ENCODE measurements around the gene CENPU. TPM values are rescaled to one million over a fixed set of nuclear protein-coding genes. Genes with fewer than 3 reads are reported as not detected.
A peak's percentile ranks its signal among the peaks of the same experiment; 100 is the strongest.

CENPU gene
- total and polyA plus RNA-seq, 2 of the 13 experiments (the other 11 are each of a cell fraction or from before 2014, with no cell fraction given) = 11.7 to 35.8 TPM

- TF ChIP-seq BCLAF1 (IDR thresholded peaks at IDR 0.05) = no peak
- peak; percentile 99 for TF ChIP-seq SMYD3 (CRISPR knock-in tag; IDR thresholded peaks at IDR 0.05)
- TF ChIP-seq SATB2 (CRISPR knock-in tag; IDR thresholded peaks at IDR 0.05) = peak; percentile 70; the same call in 1 of the 2 replicates
- peak; percentile 85; the same call in 1 of the 2 replicates for TF ChIP-seq KLF13 (CRISPR knock-in tag; IDR thresholded peaks at IDR 0.05)
- TF ChIP-seq ZNF891 (CRISPR knock-in tag; IDR thresholded peaks at IDR 0.05) = peak; percentile 76; the same call in 1 of the 2 replicates
- no peak; the same call in none of the 2 replicates for TF ChIP-seq SNAPC5 (CRISPR knock-in tag; IDR thresholded peaks at IDR 0.05; ENCODE audit: borderline replicate concordance)
- peak; percentile 13; the same call in 1 of the 2 replicates for TF ChIP-seq HNF4A (CRISPR knock-in tag; IDR thresholded peaks at IDR 0.05)
- TF ChIP-seq STAT6 (CRISPR knock-in tag; IDR thresholded peaks at IDR 0.05; ENCODE audit: borderline replicate concordance) = 0 out of 2 replicates have a peak, but pooled peaks have one; percentile 89
- no peak for TF ChIP-seq AGO2 (optimal IDR thresholded peaks at IDR 0.05; ENCODE audit: low read depth, low read length)
- TF ChIP-seq ZBTB1 (CRISPR knock-in tag; IDR thresholded peaks at IDR 0.05; ENCODE audit: borderline replicate concordance) = no peak
- peak; percentile 84; the same call in 1 of the 2 replicates for TF ChIP-seq SP140L (CRISPR knock-in tag; IDR thresholded peaks at IDR 0.05; ENCODE audit: borderline replicate concordance)
- peak; percentile 97 for TF ChIP-seq KMT2B (CRISPR knock-in tag; IDR thresholded peaks at IDR 0.05)
- TF ChIP-seq ZFP82 (CRISPR knock-in tag; IDR thresholded peaks at IDR 0.05; ENCODE audit: borderline replicate concordance) = peak; percentile 85; the same call in 1 of the 2 replicates
- peak; percentile 18; the same call in 1 of the 2 replicates for TF ChIP-seq ZNF674 (CRISPR knock-in tag; IDR thresholded peaks at IDR 0.05; ENCODE audit: low read depth)
- TF ChIP-seq ZNF441 (CRISPR knock-in tag; IDR thresholded peaks at IDR 0.05; ENCODE audit: borderline replicate concordance) = no peak; the same call in 1 of the 2 replicates
- no peak for TF ChIP-seq NCOR1 (IDR thresholded peaks at IDR 0.05; ENCODE audit: borderline replicate concordance, low read length)
- no peak; the same call in 1 of the 2 replicates for TF ChIP-seq ISX (CRISPR knock-in tag; conservative IDR thresholded peaks at IDR 0.05)
- peak; percentile 81; the same call in 1 of the 2 replicates for TF ChIP-seq DMTF1 (CRISPR knock-in tag; IDR thresholded peaks at IDR 0.05)
- peak; percentile 85 for TF ChIP-seq CREB1 (IDR thresholded peaks at IDR 0.05)
- TF ChIP-seq CREB1 (CRISPR knock-in tag; IDR thresholded peaks at IDR 0.05) = peak; percentile 83
- TF ChIP-seq SPEN (CRISPR knock-in tag; IDR thresholded peaks at IDR 0.05; ENCODE audit: low read depth) = peak; percentile 98
These were observed at the start of gene CENPU (continued) for GRCh38 chr4:184733654-184734524.
